Ishikawa (cell line): ENCODE results near the gene CCT6A.

Source experiments
- CEBPB ChIP-seq: IDR thresholded peaks from 2 replicates; pipeline ENCODE4 v1.6.1; 2012
- CREB1 ChIP-seq: IDR thresholded peaks from 2 replicates; pipeline ENCODE4 v1.6.1; 2012; ENCODE audit warnings: low read depth
- EGR1 ChIP-seq: IDR thresholded peaks from 2 replicates; pipeline ENCODE4 v1.6.1; 2012
- EP300 ChIP-seq: IDR thresholded peaks from 2 replicates; pipeline ENCODE4 v1.6.1; 2012; ENCODE audit warnings: borderline replicate concordance
- FOXM1 ChIP-seq: IDR thresholded peaks from 2 replicates; pipeline ENCODE4 v1.6.1; 2012; ENCODE audit warnings: low read depth, borderline replicate concordance
- NFIC ChIP-seq: IDR thresholded peaks from 2 replicates; pipeline ENCODE4 v1.6.1; 2012
- RAD21 ChIP-seq: IDR thresholded peaks from 2 replicates; pipeline ENCODE4 v1.6.1; 2012; ENCODE audit warnings: low read depth
- TAF1 ChIP-seq: IDR thresholded peaks from 2 replicates; pipeline ENCODE4 v1.6.1; 2012; ENCODE audit warnings: low read depth, mild to moderate bottlenecking
- TCF12 ChIP-seq: IDR thresholded peaks from 2 replicates; pipeline ENCODE4 v1.6.1; 2012; ENCODE audit warnings: low read depth
- TEAD4 ChIP-seq: IDR thresholded peaks from 2 replicates; pipeline ENCODE4 v1.6.1; 2012
- YY1 ChIP-seq: IDR thresholded peaks from 2 replicates; pipeline ENCODE4 v1.6.1; 2012; ENCODE audit warnings: low read depth
- ZBTB7A ChIP-seq: IDR thresholded peaks from 2 replicates; pipeline ENCODE4 v1.6.1; 2012; ENCODE audit warnings: low read depth
- TF ChIP-seq, protein P1 (sequence below): IDR thresholded peaks from 2 replicates; pipeline ENCODE4 v1.6.1; 2012
- TF ChIP-seq, protein P2 (sequence below): IDR thresholded peaks from 2 replicates; pipeline ENCODE4 v1.6.1; 2012
- TF ChIP-seq, protein P3 (sequence below): IDR thresholded peaks from 2 replicates; pipeline ENCODE4 v1.6.1; 2012; ENCODE audit warnings: low read depth, mild to moderate bottlenecking

The CCT6A gene, protein sequence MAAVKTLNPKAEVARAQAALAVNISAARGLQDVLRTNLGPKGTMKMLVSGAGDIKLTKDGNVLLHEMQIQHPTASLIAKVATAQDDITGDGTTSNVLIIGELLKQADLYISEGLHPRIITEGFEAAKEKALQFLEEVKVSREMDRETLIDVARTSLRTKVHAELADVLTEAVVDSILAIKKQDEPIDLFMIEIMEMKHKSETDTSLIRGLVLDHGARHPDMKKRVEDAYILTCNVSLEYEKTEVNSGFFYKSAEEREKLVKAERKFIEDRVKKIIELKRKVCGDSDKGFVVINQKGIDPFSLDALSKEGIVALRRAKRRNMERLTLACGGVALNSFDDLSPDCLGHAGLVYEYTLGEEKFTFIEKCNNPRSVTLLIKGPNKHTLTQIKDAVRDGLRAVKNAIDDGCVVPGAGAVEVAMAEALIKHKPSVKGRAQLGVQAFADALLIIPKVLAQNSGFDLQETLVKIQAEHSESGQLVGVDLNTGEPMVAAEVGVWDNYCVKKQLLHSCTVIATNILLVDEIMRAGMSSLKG

DNA sequence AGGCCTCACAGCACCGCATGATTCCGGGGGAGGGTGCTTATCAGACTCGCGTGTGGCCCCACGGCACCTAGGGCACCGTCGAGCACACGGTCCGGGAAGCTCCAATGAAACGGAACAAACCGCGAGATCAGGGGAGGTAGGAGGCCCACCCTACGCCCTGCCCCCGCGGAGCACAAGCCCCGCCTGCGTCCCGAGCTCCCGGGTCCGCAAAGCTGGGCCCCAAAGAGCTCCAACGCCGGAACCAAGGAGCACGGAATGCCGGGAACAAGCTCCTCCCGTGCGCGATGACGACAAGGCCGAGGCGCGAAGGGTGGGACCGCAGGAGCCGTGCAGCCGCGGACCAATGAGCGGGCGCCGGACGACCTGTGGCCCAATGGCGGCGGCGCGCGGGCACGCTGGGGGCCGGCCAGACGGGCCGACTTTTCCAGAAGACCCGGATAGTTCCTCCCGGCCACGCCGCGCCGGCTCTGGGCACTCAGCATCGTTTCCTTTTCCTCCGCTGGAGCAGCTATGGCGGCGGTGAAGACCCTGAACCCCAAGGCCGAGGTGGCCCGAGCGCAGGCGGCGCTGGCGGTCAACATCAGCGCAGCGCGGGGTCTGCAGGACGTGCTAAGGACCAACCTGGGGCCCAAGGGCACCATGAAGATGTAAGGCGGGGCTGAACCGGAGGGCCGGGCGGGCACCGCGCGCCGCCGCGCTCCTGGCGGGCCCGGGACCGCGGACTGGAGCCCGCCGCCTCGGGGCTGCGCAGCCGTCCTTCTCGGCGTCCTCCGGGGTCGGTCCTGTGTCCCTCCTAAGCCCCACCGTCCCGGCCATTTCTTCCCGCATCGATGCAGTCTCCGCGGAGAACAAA, at the start of gene CCT6A, which contains the start of gene PSPH:
TSS of gene CCT6A (plus strand) at position 427 of the 853 bp plus-strand sequence. CDS start at position 511, 84 bp downstream.
TSS of gene PSPH (minus strand) at position 106 of the 853 bp plus-strand sequence. CDS start 30,232 bp downstream, outside the sequence.
- TF ChIP-seq CREB1 (peak; percentile 76), TEAD4 (peak; percentile 54; the same call in 1 of the 2 replicates), RAD21 (no peak), TAF1 (peak; percentile 87), NFIC (0 out of 2 replicates have a peak, but pooled peaks have one; percentile 10), YY1 (peak; percentile 88), TCF12 (peak; percentile 40; the same call in 1 of the 2 replicates), EGR1 (no peak), FOXM1 (no peak)
- TF ChIP-seq, protein P1, sequence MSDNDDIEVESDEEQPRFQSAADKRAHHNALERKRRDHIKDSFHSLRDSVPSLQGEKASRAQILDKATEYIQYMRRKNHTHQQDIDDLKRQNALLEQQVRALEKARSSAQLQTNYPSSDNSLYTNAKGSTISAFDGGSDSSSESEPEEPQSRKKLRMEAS = peak; percentile 87
- TF ChIP-seq, protein P2, sequence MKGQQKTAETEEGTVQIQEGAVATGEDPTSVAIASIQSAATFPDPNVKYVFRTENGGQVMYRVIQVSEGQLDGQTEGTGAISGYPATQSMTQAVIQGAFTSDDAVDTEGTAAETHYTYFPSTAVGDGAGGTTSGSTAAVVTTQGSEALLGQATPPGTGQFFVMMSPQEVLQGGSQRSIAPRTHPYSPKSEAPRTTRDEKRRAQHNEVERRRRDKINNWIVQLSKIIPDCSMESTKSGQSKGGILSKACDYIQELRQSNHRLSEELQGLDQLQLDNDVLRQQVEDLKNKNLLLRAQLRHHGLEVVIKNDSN = no peak; the same call in 1 of the 2 replicates

DNA sequence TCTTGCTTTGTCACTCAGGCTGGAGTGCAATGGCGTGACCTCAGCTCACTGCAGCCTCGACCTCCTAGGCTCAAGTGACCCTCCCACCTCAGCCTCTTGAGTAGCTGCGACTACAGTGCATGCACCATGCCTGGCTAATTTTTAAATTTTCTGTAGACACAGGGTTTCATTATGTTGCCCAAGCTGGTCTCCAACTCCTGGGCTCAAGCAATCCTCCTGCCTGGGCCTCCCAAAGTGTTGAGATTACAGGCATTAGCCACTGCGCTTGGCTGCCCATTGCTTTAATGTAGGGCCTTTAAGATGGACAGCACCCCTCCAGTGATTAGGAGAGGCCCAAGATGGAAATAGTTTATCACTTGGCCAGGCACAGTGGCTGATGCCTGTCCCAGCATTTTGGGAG, 47.8 kb upstream of the CCT6A start:
- TF ChIP-seq NFIC = no peak
- no peak for TF ChIP-seq TEAD4

DNA sequence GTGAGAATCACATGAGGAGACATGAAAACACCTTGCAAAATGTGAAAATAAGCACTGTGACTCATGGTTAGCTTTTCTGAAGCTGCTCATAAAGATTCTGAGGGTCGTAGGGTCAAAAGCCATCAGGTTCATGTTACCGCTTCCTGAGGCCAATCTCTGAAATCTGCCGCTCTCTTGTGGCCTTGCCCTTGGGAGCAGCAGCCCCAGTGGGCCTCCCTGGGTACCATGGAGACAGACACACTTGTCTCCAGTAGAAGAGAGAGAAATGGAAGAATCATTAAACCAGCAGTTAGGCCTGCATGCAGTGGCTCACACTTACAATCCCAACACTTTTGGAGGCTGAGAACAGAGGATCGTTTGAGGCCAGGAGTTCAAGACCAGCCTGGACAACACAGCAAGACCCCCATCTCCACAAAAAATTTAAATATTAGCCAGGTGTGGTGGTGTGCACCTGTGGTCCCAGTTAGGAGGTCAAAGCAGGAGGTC, 44.4 kb upstream of the CCT6A start:
- TF ChIP-seq CREB1 (no peak), NFIC (no peak)
- TF ChIP-seq, protein P1 = no peak

DNA sequence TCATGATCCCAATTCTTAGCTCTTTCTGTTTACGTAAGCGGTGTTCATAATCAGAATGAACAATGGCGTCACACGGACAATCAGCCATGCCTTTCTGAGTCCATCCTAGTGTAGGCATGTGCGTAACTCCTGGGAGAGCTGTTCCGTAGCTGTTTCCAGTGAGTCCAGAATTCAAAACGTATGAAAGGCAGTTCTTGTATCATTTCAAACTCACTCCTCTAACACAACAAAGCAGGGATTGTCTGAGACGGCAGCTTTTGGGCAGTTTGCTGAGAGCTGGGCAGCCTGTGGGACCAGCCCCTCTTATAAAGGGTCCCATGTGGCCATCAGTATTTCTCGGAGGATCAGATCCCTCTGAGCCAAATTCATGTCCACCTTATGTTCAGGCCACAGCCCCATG, 43.7 kb upstream of the CCT6A start:
- no peak for TF ChIP-seq FOXM1
- TF ChIP-seq, protein P3, sequence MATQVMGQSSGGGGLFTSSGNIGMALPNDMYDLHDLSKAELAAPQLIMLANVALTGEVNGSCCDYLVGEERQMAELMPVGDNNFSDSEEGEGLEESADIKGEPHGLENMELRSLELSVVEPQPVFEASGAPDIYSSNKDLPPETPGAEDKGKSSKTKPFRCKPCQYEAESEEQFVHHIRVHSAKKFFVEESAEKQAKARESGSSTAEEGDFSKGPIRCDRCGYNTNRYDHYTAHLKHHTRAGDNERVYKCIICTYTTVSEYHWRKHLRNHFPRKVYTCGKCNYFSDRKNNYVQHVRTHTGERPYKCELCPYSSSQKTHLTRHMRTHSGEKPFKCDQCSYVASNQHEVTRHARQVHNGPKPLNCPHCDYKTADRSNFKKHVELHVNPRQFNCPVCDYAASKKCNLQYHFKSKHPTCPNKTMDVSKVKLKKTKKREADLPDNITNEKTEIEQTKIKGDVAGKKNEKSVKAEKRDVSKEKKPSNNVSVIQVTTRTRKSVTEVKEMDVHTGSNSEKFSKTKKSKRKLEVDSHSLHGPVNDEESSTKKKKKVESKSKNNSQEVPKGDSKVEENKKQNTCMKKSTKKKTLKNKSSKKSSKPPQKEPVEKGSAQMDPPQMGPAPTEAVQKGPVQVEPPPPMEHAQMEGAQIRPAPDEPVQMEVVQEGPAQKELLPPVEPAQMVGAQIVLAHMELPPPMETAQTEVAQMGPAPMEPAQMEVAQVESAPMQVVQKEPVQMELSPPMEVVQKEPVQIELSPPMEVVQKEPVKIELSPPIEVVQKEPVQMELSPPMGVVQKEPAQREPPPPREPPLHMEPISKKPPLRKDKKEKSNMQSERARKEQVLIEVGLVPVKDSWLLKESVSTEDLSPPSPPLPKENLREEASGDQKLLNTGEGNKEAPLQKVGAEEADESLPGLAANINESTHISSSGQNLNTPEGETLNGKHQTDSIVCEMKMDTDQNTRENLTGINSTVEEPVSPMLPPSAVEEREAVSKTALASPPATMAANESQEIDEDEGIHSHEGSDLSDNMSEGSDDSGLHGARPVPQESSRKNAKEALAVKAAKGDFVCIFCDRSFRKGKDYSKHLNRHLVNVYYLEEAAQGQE = no peak
- no peak for TF ChIP-seq TCF12
- TF ChIP-seq, protein P1 = no peak
- TF ChIP-seq TEAD4 = no peak
- TF ChIP-seq, protein P2 = no peak
- no peak for TF ChIP-seq EP300
- no peak for TF ChIP-seq TAF1
- TF ChIP-seq YY1 = no peak
- TF ChIP-seq EGR1 = no peak
- no peak for TF ChIP-seq RAD21
- no peak for TF ChIP-seq CEBPB
- TF ChIP-seq ZBTB7A = no peak
- TF ChIP-seq CREB1 = no peak
- TF ChIP-seq NFIC = no peak

DNA sequence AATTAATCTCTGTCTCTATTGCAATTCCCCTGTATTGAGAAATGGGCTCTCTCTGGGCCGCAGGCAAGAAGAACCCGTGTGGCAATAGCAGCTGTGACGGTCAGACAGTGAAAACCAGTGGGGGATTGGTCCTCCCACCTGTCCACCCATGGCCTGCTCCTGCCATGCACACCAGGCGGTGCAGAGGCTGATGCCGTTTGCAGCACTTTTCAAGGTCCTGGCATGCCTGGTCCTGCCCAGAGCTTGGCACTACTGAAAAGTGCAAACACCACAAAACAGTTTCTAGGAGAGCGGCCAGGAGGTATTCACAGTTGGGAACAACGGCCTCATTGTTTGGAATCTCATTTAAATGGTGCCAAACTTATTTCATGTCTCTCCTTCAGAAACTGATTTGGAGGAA, 41.9 kb upstream of the CCT6A start:
- TF ChIP-seq CEBPB = peak; percentile 52
- TF ChIP-seq ZBTB7A = no peak
- TF ChIP-seq TCF12 = peak; percentile 36; the same call in 1 of the 2 replicates
- TF ChIP-seq EP300 = no peak

DNA sequence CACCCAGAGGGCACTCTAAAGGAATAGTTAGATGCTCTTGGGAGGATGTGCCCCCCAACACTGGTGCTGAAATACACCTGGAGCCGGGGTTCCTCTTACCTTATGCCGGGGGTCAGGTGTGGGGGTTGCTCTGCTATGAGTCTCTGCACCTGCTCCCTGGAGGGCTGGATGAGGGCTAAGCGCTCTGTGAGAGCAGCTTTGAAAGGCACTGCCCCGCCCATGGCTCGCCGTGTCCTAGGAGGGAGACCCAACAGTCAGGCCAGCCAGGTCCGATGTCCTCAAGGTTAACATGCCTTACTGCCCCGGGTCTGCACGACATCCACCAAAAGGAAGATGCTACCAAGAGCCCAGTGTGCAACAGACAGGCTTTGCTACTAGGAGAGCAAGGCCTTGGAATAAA, 32.1 kb upstream of the CCT6A start:
- TF ChIP-seq TEAD4 (no peak), EP300 (no peak), FOXM1 (no peak), EGR1 (no peak), ZBTB7A (no peak), NFIC (no peak), CREB1 (no peak), YY1 (no peak), TCF12 (no peak), TAF1 (no peak), CEBPB (no peak), RAD21 (no peak)
- TF ChIP-seq, protein P2 = no peak
- TF ChIP-seq, protein P1 = no peak
- TF ChIP-seq, protein P3 = no peak
